CD1c-positive myeloid dendritic cell (primary cell): Measurements from ENCODE around the gene NOS2.
"Not testable (repeated sequence)": the region's sequence is repeated elsewhere in the genome, so short reads cannot be mapped to it uniquely, and the experiment has no call there.

Experiments used
- DNase-seq: peaks from one replicate; pipeline ENCODE4 v3.0.0-alpha.2; 2016; ENCODE audit errors: extremely low spot score

Gene NOS2

DNA sequence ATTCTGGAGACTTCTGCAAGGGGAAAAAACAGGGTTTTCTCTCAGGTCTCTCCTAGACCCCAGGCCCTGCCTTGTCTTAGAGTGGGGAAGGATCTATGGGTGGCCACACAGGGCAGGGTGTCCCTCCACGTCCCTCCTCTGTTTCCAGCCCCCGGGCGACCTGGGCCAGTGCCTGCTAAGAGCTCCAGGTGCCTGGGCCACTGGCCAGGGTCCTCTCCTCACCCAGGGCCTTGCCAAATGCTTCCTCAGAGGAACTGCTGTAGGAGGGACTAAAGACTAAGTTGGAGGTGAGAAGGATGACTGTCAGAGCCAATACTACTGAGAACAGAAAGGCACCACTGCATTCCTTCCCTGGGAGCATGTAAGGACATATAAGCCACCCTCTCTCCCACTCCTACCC is 11.4 kb downstream of the NOS2 start:
- no peak for DNase-seq

DNA sequence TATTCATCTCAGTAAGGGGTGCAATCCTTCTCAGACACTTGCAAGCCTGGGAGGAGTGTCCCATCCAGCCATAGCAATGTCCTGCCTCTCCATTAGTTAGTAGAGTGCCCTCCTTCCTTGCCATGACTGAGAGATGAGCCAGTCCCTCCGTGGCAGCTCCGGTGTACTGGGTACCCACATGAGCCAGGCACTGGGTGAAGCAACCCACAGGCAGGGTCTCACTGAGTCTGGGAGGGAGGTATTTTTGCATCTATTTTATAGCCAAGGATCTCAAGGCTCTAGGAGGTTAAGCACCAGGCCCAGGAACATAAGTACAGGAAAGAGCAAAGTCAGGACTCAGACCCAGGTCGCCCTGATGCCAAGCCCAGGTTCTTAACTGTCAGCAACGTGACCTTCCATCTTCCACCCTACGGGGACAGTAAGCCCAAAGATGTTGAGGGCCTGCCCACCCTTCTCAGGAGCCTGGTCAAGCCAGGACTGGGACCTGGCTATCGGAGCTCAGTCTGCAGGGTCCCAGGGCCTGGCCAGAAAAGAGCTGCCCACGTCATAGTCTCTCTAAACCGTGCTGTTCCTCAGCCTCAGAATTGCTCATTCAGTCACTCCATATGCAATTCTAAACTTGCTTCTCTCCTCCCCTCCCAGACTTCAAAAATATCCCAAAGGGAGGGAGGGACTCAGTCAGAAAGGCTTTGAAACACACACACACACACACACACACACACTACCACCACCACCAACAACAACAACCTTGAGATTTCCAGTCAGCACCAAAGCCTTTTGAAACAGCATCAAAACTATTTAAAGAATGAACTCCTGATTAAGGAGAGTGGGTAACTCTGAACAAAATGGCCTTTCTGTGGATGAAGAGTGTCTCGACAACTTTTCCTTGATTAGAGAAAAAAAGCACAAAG is 16.6 kb downstream of the NOS2 start:
- no peak for DNase-seq

DNA sequence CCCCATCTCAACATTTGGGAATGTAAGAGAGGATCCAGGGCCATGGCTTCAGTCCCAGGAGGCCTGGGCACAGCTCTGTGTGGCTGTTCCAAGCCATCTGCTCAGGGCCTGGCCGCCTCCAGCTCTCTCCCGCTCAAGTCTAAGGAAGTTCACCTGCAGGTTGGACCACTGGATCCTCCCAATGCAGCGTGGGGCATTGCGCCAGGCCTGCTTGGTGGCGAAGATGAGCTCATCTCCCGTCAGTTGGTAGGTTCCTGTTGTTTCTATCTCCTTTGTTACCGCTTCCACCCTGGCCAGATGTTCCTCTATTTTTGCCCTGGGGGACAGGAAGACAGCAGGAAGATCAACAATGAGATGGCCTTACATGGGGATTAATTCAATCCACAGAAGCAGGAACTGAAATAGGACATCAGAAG is 17.5 kb downstream of the NOS2 start:
- DNase-seq, result peak; percentile 64

DNA sequence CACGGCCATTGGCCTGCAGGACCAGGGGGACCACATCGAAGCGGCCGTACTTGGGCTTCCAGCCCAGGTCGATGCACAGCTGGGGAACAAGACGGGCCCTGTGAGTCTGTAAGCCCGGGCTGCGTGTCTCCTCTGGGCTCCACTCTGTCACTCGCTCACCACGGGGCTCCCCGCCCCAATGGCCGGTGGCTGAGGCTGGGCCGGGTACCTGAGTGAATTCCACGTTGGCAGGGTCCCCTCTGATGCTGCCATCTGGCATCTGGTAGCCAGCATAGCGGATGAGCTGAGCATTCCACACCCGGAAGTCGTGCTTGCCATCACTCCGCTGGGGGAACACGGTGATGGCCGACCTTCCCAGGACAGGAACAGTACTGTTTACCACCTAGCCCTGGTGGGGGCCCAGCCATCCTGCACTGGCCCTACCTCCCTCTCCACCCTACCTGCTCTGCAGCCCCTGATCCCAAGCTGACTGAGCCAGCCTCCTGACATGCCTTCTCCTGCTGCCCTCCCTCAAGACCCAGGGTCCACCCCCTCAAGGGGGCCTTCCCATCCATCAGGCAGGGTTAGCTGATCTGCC is 19.4 kb downstream of the NOS2 start:
- DNase-seq, result no peak

DNA sequence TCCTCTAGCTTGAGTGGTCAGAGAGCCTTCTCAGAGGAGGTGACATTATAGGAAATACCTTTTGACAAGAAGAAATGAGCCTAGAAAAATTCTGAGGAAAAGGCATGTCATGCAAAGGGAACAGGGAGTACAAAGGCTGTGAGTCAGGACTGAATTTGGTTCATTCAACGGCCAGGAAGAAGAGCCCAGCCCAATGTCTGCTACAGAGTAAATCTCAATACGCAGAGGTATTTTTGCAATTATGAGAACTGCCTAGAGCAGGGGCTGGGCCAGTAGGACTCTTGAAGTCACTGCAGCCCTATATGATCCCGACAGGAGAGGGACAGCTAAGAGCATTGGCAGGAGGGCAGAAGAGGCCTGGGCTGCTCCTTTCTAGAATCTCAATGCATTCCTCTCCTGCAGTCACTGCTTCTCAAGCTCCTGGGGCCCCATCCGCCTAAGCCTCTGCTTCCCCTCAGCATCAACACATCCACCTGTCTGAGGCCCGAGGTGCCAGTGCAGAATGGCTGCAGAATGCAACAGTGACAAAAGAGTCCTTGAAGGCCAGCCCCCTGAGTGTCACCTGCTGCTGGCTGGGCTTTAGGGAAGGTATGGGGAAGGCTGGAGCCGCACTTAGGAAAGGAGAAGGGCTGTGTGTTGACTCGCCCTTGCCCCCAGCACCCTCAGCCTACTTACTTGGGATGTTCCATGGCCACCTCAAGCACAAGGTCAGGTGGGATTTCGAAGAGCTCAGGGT is 20.1 kb downstream of the NOS2 start:
- DNase-seq, result no peak

- DNase-seq, result no peak
Measured at GRCh38 chr17:27778183-27778582, 22.1 kb downstream of the NOS2 start.

- DNase-seq, result no peak
Measured at GRCh38 chr17:27776882-27777624, 23.3 kb downstream of the NOS2 start.

DNA sequence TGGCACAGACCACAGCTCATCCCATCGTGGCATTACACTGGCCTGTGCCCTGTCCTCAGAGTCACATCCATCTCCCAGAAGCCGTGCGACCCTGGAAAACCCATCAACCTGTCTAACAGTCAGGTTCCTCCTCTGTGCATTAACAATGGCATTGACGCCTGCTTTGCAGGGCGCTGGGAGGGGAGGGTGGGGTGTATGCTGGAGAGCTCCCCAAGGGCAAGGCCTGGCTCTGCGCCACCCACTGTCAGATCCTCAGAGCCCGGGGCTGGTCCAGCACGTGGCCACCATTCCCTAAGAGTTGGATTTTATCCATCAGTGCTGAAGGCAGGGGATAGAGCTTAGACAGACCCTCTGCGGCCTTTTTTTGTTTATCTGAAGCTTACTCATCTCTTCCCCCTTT is 28.7 kb downstream of the NOS2 start:
- no peak for DNase-seq

- no peak for DNase-seq
Measured at GRCh38 chr17:27770877-27771276, 29.5 kb downstream of the NOS2 start.

- no peak for DNase-seq
Measured at GRCh38 chr17:27768858-27769410, 31.4 kb downstream of the NOS2 start.

DNA sequence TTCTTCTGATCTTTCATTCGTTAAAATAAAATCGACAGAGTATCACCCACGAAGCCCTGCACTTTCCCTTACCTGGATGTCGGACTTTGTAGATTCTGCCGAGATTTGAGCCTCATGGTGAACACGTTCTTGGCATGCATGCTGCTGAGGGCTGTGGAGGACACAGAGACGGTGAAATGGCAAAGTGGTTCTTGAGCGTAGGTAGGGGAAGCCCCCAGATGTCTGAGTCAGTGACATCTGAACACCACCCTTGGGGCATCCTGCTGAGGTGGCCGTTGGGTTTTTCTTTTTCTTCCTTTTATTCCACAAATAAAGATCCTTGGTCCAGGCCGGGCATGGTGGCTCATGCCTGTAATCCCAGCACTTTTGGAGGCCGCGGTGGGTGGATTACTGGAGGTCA is 33.9 kb downstream of the NOS2 start:
- DNase-seq, result no peak

GRCh38 chr17:27765353-27765752 is 35.0 kb downstream of the NOS2 start:
- no peak for DNase-seq

- no peak for DNase-seq
Measured at GRCh38 chr17:27764589-27764988, 35.7 kb downstream of the NOS2 start.

- DNase-seq, result peak; percentile 13
Measured at GRCh38 chr17:27762527-27763305, 37.6 kb downstream of the NOS2 start.

DNA sequence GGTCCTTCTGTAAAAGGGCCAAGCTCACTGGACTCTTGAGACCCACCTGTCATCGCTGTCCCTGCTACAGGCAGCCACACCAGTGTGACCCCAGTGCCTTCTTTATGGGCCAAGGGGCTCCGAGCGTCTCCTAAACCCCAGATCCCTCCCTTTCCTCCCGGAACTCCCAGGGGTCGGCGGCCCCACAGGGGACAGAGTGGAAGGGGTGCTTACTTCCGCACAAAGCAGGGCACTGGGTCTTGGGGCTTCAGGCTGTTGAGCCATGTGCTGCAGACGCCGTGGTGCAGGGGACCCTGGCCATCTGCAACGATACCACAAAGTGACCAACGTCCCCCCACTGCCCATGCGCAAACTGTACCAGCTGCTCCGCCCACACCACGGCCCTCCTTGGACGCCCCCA is 39.4 kb downstream of the NOS2 start:
- DNase-seq, result not testable (repeated sequence)

DNA sequence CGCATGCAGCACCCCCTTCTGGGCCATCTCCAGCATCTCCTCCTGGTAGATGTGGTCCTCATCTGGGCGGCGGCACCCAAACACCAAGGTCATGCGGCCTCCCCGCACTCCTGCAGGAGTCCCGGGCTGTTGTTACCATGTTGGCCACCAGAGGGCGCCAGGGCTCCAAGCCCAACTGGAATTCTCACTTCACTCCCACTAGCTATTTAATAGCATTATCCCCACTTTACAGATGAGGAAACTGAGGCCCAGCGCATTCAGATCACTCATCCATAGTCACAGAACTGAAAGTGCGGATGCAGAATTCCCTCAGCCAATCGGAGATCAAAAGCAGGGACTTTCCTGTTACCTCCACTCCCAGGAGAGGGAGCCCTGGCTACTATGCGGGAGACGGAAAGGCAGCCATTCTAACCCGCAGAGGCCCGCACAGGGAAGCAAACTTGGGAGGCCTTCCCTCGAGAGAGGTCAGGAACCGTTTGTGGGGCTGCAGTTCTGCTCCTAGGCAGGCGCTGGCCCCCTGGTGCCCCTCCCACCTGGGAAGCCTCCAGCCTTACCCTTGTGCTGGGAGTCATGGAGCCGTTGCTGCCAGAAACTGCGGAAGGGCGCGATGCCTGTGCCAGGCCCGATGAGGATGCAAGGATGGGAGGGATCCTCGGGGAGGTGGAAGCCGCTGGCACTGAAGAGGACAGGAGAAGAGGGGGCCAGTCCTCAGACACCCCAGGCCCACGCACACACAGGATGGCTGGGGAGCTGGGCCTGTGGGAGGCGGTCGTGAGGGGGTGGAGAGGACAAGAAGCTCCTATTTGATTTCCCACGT is 40.1 kb downstream of the NOS2 start:
- DNase-seq, result peak; percentile 72

- no peak for DNase-seq
Measured at GRCh38 chr17:27759528-27759927, 40.8 kb downstream of the NOS2 start.

DNA sequence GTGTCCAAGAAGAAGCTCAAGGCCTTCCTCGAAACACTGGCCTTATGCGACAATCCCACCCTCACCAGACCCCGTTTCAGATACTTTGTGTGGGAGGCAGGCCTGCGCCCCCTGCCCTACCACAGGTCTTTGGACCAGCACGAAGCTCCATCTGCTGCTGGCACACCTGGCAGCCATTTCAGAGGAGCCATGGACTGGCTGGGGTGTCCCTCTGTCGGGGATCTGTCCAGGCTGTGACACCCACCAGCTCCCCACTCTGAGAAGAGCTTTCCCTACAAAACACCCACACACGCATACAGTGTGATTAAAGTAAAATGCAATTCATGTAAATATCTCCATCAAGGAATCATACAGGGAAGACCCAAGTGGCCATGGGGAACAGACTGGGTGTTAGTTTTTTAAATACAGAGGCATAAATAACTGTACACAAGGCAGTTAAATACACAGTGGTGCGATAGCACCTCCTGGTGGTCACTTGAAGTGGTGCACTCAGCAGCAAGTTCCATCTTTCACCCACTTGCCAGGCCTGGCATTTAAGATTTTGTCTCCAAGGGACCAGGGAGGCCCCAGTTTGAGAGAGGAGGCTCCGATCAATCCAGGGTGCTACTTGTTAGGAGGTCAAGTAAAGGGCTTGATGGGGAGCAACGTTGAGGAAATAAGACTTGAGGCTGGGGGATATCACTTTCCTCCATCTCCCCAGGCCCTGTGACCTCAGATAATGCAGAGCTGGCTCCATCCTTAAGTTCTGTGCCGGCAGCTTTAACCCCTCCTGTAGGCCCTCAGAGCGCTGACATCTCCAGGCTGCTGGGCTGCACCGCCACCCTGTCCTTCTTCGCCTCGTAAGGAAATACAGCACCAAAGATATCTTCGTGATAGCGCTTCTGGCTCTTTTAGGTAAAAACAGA is 43.6 kb downstream of the NOS2 start:
- DNase-seq, result peak; percentile 78
